K562 (cell line): ENCODE measurements around the gene TRERF1. TPM values are rescaled to one million over a fixed set of nuclear protein-coding genes. Genes with fewer than 3 reads are reported as not detected.

Source experiments
- ARID3A ChIP-seq: IDR thresholded peaks from 2 replicates; pipeline ENCODE4 v1.6.1; 2012; ENCODE audit warnings: low read depth, low read length, improper control_type of control experiment, borderline replicate concordance
- BRD9 ChIP-seq: fragments of 450-650 bp; IDR thresholded peaks from 2 replicates; pipeline ENCODE4 v1.6.1; 2018; ENCODE audit warnings: low read depth; ENCODE audit not compliant: partially characterized antibody
- CBFA2T2 ChIP-seq: fragments of 450-650 bp; conservative IDR thresholded peaks from 2 replicates; pipeline ENCODE4 v1.6.1; 2017; ENCODE audit warnings: mild to moderate bottlenecking
- CHAMP1 ChIP-seq: fragments of 450-650 bp; IDR thresholded peaks from 2 replicates; pipeline ENCODE4 v1.6.1; 2016; ENCODE audit warnings: mild to moderate bottlenecking
- E2F3 ChIP-seq: fragments of 250-450 bp; sonication (Bioruptor Pico); IDR thresholded peaks from 2 replicates; pipeline ENCODE4 v1.4.0; 2020; ENCODE audit warnings: mild to moderate bottlenecking
- FOXA1 ChIP-seq: fragments of 450-650 bp; IDR thresholded peaks from 2 replicates; pipeline ENCODE4 v1.6.1; 2016; ENCODE audit warnings: mild to moderate bottlenecking, borderline replicate concordance
- FOXA3 ChIP-seq, 2 experiments: fragments of 450-650 bp in 1 of 2; sonication (generic) in 1 of 2; formaldehyde crosslinking; IDR thresholded peaks in 1 of 2; conservative IDR thresholded peaks in 1 of 2; 2 replicates each; pipeline versions ENCODE4 v1.4.0 to v1.8.0; 2020 to 2022; ENCODE audit warnings: mild to moderate bottlenecking in 2 of 2, missing genetic modification reagents in 1 of 2
- FOXK2 ChIP-seq, 2 experiments: fragments of 450-650 bp; IDR thresholded peaks in 1 of 2; conservative IDR thresholded peaks in 1 of 2; 2 replicates each; pipeline ENCODE4 v1.6.1; 2016; ENCODE audit warnings: low read depth in 2 of 2, mild to moderate bottlenecking in 1 of 2
- GTF2E2 ChIP-seq: fragments of 200-800 bp; sonication (Bioruptor generic); IDR thresholded peaks from 2 replicates; pipeline ENCODE4 v1.6.1; 2016; ENCODE audit warnings: missing genetic modification characterization, missing compliant biosample characterization
- KDM1A ChIP-seq, 2 experiments: fragments of 450-650 bp; IDR thresholded peaks; 2 replicates each; pipeline ENCODE4 v1.6.1; 2016; ENCODE audit warnings: mild to moderate bottlenecking in 2 of 2
- LARP7 ChIP-seq: fragments of 450-650 bp; IDR thresholded peaks from 2 replicates; pipeline ENCODE4 v1.6.1; 2016
- POLR2AphosphoS5 ChIP-seq: IDR thresholded peaks from 2 replicates; pipeline ENCODE4 v1.6.1; 2011; ENCODE audit warnings: mild to moderate bottlenecking, low read depth, low read length, moderate library complexity; ENCODE audit not compliant: control insufficient read depth, insufficient read depth
- RAD51 ChIP-seq: fragments of 450-650 bp; IDR thresholded peaks from 2 replicates; pipeline ENCODE4 v1.7.1; 2016; ENCODE audit warnings: low read depth, mild to moderate bottlenecking, borderline replicate concordance
- SIN3B ChIP-seq: fragments of 450-650 bp; IDR thresholded peaks from 2 replicates; pipeline ENCODE4 v1.6.1; 2017; ENCODE audit warnings: low read depth, mild to moderate bottlenecking, moderate library complexity
- TGIF2 ChIP-seq: sonication (generic); formaldehyde crosslinking; IDR thresholded peaks from 2 replicates; pipeline ENCODE4 v1.8.1; 2022; ENCODE audit warnings: mild to moderate bottlenecking, missing genetic modification reagents, moderate library complexity
- U2AF1 ChIP-seq: fragments of 200-400 bp; formaldehyde crosslinking; optimal IDR thresholded peaks from 2 replicates; pipeline ENCODE3; 2017; ENCODE audit warnings: mild to moderate bottlenecking, low read depth, low read length, moderate library complexity
- ZBTB5 ChIP-seq: fragments of 450-650 bp; IDR thresholded peaks from 2 replicates; pipeline ENCODE4 v1.6.1; 2017; ENCODE audit warnings: antibody characterized with exemption
- ZHX1 ChIP-seq: fragments of 150-350 bp; conservative IDR thresholded peaks from 2 replicates; pipeline ENCODE4 v1.6.1; 2014; ENCODE audit warnings: low read length
- ZNF24 ChIP-seq: fragments of 450-650 bp; IDR thresholded peaks from 2 replicates; pipeline ENCODE4 v1.6.1; 2016
- ZNF707 ChIP-seq: fragments of 250-450 bp; sonication (Bioruptor Pico); conservative IDR thresholded peaks from 2 replicates; pipeline ENCODE4 v1.8.0; 2022; ENCODE audit warnings: inconsistent platforms, mild to moderate bottlenecking, moderate library complexity
- polyA plus RNA-seq, 8 experiments: library from polyadenylated mRNA; depleted of rRNA in 4 of 8; stranded (reverse) in 5 of 8; unstranded in 3 of 8; fragments of >200 nt; fragmentation: Nextera tagmentation in 2 of 8; fragmentation: Illumina TruSeq in 1 of 8; extraction: Ambion mirVana in 2 of 8; extraction: Trizol in 1 of 8; gene quantifications; 2 replicates each; pipeline versions ENCODE4 v1.2.1 to v1.2.3, GENCODE V29; 2011 to 2014; ENCODE audit warnings: inconsistent platforms in 1 of 8, missing spikeins in 1 of 8
- total RNA-seq, 7 experiments: library from RNA; depleted of rRNA in 6 of 7; stranded (reverse); fragments of >200 nt in 6 of 7; fragmentation: Illumina TruSeq in 2 of 7; extraction: Trizol in 2 of 7; gene quantifications; 2 replicates each; pipeline versions ENCODE4 v1.2.1 to v1.2.3, GENCODE V29; 2011 to 2021; ENCODE audit warnings: low replicate concordance in 1 of 7

TRERF1 gene
- total and polyA plus RNA-seq, 9 of the 15 experiments (the other 6 are each of a cell fraction or from before 2014, with no cell fraction given) = 0.04 to 0.20 (median 0.07) TPM; not detected in 3

GRCh38 chr6:42190554-42191183 is 261.1 kb downstream of the TRERF1 start (continued):
- TF ChIP-seq FOXA3 (CRISPR knock-in tag; conservative IDR thresholded peaks at IDR 0.05 in 1 of 2, IDR thresholded peaks at IDR 0.05 in 1 of 2) (no peak), ZBTB5 (peak; percentile 92), FOXK2 (conservative IDR thresholded peaks at IDR 0.05 in 1 of 2, IDR thresholded peaks at IDR 0.05 in 1 of 2; ENCODE audit: low read depth in 2 of 2) (no peak), ARID3A (no peak), POLR2AphosphoS5 (no peak), ZNF24 (no peak), ZNF707 (CRISPR knock-in tag) (no peak), ZHX1 (no peak), BRD9 (no peak), SIN3B (no peak), KDM1A (IDR thresholded peaks at IDR 0.05) (no peak; a peak in 1 of 4 replicates), CHAMP1 (no peak), FOXA1 (no peak), CBFA2T2 (no peak), U2AF1 (no peak), LARP7 (no peak), E2F3 (CRISPR knock-in tag) (no peak), RAD51 (no peak), GTF2E2 (tag) (no peak), TGIF2 (CRISPR knock-in tag) (no peak)
